DMS153 treated with DMSO at 0.1 percent for 48 hours (cell line): ENCODE data around the gene LSP1.

Experiments used
- DNase-seq: peaks from one replicate; lab custom pipeline; 2025; ENCODE audit not compliant: unreplicated experiment; lab: John Stamatoyannopoulos, UW

LSP1 gene

DNA sequence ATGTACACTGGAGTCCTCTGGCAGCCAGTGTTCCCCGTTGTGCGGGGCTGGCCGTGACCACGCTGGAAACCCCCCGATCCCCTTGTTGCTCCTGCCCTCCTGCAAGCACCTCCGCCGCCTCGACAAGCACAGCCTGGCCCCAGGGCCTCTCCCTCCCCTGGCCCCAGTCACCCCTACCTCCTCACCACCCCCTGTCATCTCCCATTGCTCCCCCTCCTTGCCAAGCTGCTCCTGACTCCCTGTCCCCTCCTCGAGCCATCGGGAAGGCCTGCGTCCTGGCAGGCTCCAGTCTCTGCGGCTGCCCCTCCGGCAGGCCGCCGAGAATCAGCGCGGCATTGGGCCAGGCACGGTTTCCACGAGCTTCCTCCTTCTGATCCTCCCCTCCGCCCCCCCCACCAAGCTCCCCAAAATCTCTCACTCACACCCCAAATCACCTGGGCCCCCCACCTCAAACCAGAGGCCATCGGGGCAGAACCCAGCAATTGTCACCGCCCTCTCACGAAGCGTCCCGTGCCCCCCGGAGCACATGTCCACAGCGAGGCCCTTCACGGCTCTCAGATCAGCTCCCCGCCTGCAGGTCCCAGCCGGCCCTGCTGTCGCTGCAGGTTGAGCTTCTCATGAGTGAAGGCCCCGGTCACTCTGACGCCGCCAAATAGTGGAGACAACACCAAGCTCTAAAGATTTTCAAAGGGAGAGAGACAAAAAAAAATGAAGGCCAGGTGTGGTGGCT, 5.7 kb upstream of the LSP1 start:
- DNase-seq, result no peak

DNA sequence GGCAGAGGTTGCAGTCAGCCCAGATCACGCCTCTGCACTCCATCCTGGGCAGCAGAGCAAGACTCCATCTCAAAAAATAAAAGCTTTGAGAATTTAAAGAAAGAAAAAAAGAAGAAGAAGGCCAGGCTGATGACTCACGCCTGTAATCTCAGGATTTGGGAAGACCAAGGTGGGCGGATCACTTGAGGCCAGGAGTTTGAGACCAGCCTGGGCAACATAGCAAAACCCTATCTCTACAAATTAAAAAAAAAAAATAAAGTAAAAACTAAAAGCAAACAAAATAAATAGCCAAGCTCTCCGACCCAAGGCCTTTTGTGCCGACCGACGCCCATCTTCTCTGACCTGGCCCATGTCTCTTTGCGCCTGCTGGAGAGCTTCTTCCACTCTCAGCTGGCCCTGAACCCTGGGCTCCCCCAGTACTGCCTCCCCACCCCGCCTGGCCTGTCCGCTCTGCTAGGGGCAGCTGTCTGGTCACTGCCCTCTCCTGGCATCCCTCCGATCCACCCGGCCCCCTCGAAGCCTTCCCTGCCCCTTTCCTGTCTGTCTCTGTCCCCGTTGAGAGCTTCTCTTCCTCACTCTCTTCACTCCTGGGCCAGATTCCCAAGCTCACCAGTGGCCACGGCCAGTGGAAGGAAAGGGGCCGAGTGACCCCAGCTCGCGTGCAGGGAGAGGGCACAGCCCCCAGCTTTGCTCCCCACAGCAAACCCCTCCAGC, 4.8 kb upstream of the LSP1 start:
- no peak for DNase-seq

DNA sequence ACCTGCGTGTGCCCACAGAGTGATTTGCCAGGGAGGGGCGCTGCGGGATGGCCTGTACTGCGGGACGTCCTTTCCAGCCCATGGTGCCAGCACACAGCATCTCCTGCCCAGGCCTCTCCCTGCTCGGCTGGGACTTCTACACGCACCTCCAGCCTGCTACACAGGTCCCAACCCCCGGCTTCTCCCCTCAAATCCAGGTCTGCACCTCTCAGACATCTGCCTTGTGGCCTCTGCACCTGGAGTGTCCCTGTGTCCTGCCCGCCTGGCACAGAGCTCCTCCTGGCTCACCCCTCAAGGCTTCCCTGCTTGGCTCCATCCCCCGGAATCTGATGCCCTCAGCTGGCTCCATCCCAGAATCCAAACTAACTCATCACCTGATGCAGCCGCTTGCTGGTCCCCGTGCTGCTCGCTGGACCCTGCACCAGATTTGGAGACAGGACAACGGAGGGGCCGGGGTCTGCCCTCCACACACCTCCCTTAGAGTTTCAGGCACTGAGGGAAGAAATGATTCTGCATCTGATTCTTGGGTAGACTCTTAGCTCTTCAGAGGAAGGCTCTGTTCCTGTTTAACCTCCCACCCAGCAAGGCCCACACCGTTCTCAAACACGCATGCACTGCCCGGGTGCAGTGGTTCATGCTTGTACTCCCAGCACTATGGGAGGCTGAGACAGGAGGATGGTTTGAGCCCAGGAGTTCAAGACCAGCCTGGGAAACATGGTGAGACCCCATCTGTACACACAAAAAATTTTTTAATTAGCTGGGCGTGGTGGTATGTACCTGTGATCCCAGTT, 4.0 kb upstream of the LSP1 start:
- DNase-seq, result no peak

DNA sequence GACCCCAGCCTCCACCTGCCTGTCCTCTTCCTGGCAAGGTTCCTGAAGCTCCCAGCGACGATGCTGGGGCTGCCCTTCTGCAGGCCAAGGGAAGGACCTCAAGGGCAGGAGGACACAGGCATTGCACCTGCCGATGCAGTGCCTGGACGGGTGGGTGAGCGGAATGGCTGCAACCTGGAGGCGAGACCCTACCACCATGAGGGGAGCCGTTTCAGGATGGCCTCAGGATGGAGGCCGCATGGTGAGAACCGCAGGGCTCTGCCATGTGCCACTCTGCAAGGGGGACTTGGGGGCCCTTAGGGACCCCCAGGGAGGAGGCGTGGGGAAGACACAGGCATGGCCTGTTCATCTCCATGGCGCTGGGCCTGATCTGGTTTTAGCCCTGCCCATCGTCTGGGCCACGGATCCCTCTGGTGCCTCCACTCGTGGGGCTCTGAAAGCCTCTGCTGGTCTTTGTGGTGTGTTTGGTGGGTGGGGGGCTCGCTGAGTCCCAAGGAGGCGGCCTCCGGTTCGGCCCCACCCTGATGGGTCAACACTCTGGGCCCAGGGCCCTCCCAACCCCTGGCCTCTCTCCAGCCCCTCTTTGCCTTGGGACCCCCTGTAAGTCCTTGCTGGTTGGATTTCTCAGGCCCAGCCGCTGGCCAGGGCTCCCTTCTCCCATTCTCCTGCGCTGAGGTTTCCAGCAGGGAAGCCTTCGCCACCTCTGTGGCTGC, 1.3 kb upstream of the LSP1 start:
- no peak for DNase-seq

DNA sequence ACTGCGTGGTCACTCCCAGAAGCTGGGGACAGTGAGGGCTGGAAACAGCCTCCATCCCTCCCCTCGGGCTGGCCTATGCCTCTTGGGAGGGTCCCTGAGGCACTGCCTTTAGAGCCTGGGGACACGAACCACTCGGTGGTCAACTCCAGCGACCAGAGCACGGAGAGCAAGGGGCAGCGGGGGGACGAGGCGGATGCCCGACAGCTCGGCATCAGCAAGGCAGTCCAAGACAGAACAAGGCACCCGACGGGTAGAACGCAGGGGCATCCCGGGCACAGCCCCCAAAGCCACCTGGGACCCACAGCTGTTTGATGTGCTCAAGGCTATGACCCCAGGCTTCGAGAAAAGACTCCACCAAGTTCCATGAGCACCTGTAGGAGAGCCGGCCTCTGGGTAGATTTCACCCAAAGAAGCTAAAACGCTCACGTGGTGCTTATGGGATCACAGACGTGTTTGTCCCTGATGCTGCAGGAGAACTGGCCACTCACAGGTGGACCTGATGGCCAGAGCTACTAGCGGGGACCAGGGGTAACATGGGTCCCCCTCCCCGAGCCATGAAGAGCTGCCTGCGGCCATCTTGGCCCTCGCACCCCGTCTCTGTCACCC, 510 bp upstream of the LSP1 start:
- no peak for DNase-seq

DNA sequence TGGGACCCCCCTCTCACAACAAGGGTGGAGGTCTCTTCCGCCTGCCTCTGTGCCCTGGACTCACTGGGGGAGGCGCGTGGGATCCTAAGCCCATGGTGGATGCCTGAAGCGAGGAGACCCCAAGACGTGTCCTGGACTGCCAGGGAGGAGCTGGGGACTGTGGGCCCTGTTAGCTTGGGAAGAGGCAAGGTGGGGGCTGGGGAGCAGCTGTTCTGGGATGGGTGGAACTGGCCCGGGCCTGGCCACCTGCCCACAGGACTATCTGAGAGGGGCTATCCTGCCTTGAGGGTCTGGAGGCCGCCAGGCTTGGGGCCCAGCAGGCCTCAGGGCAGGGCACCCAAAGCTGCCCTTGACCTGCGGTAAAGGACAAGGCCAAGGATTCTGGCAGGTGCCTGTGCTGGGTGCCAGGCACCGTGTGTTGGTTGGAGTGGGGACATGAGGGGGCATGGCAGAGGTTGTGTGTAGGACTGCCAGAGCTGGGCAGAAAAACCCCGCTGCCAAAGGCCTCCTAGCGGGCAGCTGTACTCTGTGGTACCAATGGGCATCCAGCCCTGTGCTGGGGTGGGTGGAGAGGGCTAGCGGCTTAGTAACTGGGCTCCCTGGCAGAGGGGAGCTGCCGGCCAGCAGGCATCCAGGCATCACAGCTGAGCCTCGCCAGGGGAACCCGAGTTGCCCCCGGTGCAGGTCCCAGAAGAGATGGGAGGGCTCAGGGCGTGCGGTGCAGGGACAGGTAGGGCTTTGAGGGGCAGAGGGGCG, 670 bp downstream of the LSP1 start:
- DNase-seq, result no peak

DNA sequence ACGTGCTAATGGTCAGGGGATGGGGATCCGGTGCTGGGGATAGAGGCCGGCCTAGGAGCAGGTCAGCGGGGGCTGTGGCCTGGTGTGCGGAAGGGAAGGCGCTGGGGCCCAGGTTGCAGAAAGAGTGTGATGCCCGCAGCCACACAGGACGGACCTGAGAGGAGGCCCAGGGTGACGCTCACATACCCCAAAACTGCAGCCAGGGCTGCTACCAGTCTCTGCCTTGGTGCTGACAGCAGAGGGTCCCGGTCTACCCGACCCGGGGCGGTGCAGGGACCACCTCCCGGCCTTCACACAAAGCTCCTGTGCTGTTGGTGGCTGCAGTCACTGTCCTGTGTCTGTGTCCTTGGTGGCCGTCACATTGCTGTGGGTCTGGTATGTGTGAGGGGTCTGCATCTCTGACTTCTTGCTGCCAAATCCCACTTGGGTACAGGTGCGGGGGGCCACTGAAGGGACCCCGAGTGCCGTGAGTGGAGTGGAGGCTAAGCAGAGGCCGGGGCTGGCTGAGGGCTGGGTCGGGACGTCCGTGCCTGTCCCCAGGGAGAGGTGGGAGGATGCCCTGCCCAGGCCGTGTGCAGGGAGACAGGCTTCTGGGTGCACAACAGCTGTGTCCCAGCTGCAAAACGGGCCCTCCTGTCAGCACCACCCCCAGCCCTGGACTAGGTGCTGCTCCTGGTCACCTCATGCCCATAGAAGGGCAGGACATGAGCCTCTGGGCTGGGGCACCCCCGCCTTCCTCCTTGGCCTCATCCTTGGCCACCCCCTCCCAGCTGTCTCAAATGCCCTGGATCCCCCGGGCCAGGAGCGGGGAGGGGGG, 1.5 kb downstream of the LSP1 start:
- no peak for DNase-seq

DNA sequence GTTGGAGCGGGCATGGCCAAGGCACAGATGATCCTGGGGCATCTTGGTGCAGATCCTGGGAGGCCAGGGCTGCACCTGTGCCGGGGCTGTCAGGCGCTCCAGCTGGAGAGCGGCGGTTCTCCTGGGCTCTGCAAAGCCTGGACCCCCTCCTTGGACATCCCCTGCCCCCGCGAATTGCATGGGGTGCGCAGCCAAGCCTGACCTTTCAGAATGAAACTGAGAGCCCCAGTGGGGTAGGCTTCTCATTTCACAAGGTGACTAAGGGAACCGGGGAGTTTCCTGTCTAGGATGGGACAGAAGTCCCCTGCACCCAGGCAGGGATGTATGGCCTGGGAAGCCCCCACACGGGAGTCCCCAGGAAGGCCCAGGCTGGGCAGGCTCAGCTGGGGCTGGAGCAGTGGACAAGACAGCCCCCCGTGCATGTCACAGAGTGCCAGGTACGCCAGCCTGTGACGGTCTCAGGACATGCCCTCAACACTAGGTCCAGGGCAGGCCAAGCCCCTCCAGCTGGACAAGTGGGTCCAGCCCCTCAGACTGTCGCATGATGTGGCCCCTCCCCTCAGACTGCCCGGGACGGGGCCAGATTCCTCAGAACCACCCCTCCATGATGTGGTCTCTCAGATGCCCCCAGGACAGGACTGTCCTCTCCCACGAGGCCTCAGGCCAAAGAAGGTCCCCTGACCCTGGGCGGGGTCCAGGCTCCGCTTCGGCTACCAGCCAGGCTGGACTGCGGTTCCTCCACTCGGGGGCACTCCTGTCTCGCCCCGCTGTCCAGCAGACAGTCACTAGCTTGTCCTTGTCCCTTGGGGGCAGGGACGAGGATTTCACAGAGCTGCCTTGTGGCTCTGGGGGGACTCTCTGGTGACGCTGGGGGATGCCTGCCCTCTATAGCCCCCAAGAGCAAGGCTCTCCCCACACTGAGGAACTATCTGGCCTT, 2.3 kb downstream of the LSP1 start:
- DNase-seq, result no peak

DNA sequence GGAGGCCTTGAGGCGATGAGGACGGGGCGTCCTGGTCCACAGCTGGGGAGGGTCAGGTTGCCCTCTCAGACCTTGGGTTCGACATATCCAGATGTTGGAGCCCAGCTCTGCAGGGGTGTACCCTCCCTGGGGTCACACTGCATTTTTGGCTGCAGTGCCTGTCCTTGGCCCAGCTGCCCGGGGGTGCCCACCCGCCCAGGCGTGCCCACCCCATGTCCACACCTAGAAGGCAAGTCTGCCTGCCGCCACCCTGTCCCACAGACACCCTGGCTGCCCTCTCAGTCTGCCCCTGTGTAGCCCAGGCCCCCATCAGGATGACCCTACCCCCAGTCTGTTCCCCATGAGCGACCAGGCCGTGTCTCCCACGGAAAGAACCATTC, 3.0 kb downstream of the LSP1 start:
- no peak for DNase-seq

DNA sequence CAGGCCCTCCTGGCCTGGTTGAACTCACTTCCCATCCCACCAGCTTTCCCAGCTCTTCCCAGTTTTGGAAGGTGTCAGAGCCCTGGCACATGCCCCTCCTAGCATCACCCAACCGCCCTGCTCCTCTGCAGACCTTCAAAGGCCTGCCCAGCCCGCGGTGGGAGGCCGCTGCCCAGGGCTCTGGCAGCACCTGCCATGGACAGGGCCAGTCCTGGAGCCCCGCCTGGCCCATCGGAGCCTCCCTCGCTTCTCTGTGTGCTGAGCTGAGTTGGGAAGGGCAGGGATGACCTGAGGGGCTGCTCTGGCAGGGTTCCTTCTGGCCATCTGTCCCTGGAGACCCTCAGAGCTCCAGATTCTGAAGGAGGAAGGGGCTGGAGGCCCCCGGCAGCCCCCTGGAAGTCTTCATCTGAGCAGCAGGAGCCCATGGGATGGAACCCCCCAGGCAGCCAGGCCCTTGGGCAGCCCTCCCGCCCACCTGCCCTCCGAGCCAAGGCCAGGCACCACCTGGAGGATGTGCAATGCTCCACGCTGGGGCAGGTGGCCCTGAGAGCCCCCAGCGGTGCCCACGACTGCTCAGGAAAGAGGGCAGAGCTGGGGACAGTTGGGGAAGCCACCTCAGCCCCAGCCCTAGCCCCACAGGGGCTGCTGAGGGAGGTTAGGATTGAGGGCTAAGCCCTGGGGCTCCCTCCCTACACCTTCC, 3.6 kb downstream of the LSP1 start:
- no peak for DNase-seq

DNA sequence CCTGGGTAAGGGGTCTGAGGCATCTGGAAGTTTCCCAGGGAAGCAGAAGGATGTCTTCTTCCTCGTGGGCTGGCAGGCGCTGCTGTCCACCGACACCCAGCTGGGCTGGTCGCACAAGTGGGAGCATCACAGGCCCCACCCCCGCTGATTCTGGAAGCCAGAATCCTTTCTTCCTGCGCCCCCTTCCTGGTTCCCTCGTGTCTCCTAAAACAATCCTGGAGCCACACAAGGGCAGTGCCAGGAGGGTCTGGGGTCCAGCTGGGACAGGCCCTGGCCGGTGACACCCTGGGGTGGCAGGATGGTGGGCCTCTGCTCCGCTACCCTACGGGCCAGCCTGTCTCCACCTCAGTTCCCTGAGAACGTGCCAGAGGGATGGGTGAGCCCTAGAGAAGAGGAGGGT, 4.2 kb downstream of the LSP1 start:
- no peak for DNase-seq

DNA sequence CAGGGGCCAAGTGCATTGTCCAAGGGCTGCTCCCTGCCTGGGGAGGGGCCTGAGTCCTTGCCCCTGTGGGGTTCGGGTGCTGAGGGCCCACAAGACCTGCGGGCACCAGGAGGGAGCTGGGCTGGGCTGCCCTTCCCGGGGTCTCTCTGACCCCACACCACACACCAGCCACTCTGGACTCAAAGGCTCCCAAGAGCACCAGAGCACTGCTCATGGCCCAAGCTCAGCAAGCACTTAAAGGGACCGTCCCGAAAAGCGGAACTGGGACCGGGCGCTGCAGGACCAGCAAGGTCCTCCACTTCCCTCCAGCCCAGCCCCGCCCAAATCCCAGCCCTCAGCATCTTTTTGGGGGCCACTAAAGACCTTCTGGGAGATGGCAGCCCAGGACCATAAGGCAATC, 5.3 kb downstream of the LSP1 start:
- DNase-seq, result no peak

DNA sequence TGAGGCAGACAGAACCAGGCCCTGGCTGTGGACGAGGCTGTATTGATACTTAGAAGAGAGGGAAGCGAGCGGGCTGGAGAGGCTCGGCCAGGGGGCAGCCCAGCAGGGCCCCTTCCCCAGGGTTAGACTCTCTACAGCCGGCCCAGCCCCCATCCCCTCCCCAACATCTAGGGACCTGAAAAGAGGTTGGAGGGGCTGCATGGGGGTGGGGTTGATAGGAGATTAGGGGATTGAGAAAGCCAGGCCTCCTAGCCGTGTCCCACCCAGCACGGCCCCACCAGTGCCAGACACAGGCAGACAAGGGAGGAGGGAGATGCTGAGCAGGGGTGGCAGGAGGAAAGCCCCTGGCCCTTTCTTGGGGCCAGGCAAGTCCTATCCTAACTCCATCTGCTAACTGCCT, 5.7 kb downstream of the LSP1 start:
- no peak for DNase-seq

DNA sequence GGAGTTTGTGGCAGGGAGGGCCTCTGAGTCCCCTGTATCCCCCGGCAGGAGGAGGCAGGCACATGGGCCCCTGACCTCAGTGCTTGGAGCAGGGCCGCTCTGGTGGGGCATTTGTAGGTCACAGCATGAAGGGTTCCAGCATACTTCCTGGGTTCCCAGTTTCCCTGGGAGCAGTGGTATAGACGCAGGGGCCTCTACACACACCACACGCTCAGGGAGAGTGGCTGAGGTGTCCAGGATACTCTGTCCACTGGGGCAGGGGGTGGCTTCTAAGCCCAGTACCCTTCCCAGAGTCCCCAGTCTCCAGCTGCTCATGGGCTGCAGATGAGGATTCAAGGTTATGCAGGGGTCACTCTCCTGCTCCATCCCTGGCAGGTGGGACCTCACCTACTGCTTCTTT, 6.1 kb downstream of the LSP1 start:
- no peak for DNase-seq

DNA sequence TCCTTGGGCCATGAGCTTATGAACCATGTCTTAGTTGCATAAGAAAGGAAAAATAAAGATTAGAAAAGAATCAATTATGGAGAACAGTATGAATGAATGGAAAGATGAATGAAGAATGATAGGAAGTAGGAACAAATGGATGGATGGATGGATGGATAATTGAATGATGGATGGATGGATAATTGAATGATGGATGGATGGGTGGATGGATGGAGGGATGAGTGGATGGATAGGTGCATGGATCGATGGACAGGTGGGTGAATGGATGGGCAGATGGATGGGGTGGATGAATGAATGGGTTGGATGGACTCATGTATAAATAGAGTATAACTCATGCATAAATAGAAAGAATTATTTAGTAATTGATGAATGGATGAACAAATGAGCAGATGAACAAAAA, 7.2 kb downstream of the LSP1 start:
- DNase-seq, result no peak

DNA sequence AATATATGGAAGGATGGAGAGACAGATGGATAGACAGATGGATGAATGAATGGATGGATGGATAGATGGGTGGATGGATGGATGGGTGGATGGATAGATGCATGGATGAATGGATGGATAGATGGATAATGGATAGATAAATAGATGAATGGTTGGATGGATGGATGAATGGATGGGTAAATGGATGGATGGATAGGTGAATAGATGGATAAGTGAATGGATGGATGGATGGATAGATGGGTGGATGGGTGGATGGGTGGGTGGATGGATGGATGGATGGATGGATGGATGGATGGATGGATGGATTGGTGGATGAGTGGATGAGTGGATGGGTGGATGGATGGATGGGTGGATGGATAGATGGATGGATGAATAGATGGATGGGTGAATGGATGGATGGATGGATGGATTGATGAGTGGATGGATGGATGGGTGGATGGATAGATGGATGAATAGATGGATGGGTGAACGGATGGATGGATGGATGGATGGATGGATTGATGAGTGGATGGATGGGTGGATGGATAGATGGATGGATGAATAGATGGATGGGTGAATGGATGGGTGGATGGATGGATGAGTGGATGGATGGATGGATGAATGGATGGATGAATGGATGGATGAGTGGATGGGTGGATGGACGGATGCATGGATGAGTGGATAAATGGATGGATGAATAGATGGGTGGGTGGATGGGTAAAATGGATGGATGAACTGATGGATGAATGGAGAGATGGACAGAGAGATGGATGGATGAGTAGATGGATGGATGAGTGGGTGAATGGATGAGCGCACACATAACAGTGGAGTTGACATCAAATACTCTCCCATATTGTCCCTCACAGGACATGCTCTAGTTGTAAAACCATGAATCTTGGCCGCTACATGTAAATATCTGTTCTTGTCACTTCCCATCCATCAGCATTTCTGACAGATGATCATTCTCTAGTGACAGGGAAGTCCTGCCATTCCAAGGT, 8.8 kb downstream of the LSP1 start:
- DNase-seq, result no peak
